Measurements from ENCODE around the gene MYLK2. TPM values are rescaled to one million over a fixed set of nuclear protein-coding genes. Genes with fewer than 3 reads are reported as not detected.

The MYLK2 gene
- total RNA-seq, 2 experiments from 2014 or later, result 0.67 to 0.69 TPM

GRCh38 chr20:31818376-31818908 is 714 bp upstream of the MYLK2 start:
- POLR2A ChIA-PET, result interaction anchor here (0.9 kb wide), 1 partner anchor 20 kb away, joined by 3 read pairs; no protein-coding TSS in a partner anchor
- H3K9me2 ChIP-seq (ENCODE audit: insufficient read depth, low read length), result no peaks in the 10 kb centered on the region
- no peak overlapping the region for H3K4me2 ChIP-seq (ENCODE audit: low read length)
- no peaks in the 10 kb centered on the region for H3K79me2 ChIP-seq (ENCODE audit: insufficient read depth, low read depth, low read length)
- no peak overlapping the region for H3K27ac ChIP-seq (ENCODE audit: low read depth, low read length, poor library complexity, severe bottlenecking)
- H2AFZ ChIP-seq (ENCODE audit: low read length), result no peak overlapping the region
- intact Hi-C loops (cut with micrococcal nuclease; ENCODE audit: unreplicated experiment), result no loop called here
- no peaks in the 10 kb centered on the region for H3K4me1 ChIP-seq (ENCODE audit: insufficient read depth, low read length, poor library complexity, severe bottlenecking)
- no peak overlapping the region for H3K4me3 ChIP-seq (ENCODE audit: low read depth, low read length, poor library complexity, severe bottlenecking)
- CTCF ChIA-PET (ENCODE audit: unreplicated experiment), result interaction anchor here (0.5 kb wide), 1 partner anchor 292 kb away, joined by 4 read pairs; no protein-coding TSS in a partner anchor
- no peaks in the 10 kb centered on the region for H3K36me3 ChIP-seq (ENCODE audit: insufficient read depth, low read length)
- BruUV-seq (replicated peaks), result no TSS peak
- no peaks in the 10 kb centered on the region for H3K9me3 ChIP-seq (ENCODE audit: low read length)
- TF ChIP-seq, protein P1, sequence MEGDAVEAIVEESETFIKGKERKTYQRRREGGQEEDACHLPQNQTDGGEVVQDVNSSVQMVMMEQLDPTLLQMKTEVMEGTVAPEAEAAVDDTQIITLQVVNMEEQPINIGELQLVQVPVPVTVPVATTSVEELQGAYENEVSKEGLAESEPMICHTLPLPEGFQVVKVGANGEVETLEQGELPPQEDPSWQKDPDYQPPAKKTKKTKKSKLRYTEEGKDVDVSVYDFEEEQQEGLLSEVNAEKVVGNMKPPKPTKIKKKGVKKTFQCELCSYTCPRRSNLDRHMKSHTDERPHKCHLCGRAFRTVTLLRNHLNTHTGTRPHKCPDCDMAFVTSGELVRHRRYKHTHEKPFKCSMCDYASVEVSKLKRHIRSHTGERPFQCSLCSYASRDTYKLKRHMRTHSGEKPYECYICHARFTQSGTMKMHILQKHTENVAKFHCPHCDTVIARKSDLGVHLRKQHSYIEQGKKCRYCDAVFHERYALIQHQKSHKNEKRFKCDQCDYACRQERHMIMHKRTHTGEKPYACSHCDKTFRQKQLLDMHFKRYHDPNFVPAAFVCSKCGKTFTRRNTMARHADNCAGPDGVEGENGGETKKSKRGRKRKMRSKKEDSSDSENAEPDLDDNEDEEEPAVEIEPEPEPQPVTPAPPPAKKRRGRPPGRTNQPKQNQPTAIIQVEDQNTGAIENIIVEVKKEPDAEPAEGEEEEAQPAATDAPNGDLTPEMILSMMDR (conservative IDR thresholded peaks at IDR 0.05; ENCODE audit: low read length), result no peak
- TF ChIP-seq EZH2phosphoT487 (IDR thresholded peaks at IDR 0.05; ENCODE audit: borderline replicate concordance, low read depth, low read length), result no peak
- no peaks in the 10 kb centered on the region for H4K20me1 ChIP-seq (ENCODE audit: insufficient read depth, low read length)
- no peak for DNase-seq (ENCODE audit: low spot score)

GRCh38 chr20:31820228-31820627 is 1.1 kb downstream of the MYLK2 start:
- POLR2A ChIA-PET, result no interaction called here
- TF ChIP-seq, protein P1 (conservative IDR thresholded peaks at IDR 0.05; ENCODE audit: low read length), result no peak
- no peak for TF ChIP-seq EZH2phosphoT487 (IDR thresholded peaks at IDR 0.05; ENCODE audit: borderline replicate concordance, low read depth, low read length)
- no peak overlapping the region for H3K27ac ChIP-seq (ENCODE audit: low read depth, low read length, poor library complexity, severe bottlenecking)
- no peak overlapping the region for H3K4me2 ChIP-seq (ENCODE audit: low read length)
- no peaks in the 10 kb centered on the region for H4K20me1 ChIP-seq (ENCODE audit: insufficient read depth, low read length)
- no peaks in the 10 kb centered on the region for H3K4me1 ChIP-seq (ENCODE audit: insufficient read depth, low read length, poor library complexity, severe bottlenecking)
- CTCF ChIA-PET (ENCODE audit: unreplicated experiment), result no interaction called here
- intact Hi-C loops (cut with micrococcal nuclease; ENCODE audit: unreplicated experiment), result loop anchor here (10.0 kb wide), 1 partner anchor 635 kb away; no protein-coding TSS in a partner anchor
- no peak overlapping the region for H2AFZ ChIP-seq (ENCODE audit: low read length)
- no peak overlapping the region for H3K4me3 ChIP-seq (ENCODE audit: low read depth, low read length, poor library complexity, severe bottlenecking)
- no peak for DNase-seq (ENCODE audit: low spot score)
- no TSS peak for BruUV-seq (replicated peaks)
- no peaks in the 10 kb centered on the region for H3K36me3 ChIP-seq (ENCODE audit: insufficient read depth, low read length)
- H3K79me2 ChIP-seq (ENCODE audit: insufficient read depth, low read depth, low read length), result no peaks in the 10 kb centered on the region
- no peaks in the 10 kb centered on the region for H3K9me2 ChIP-seq (ENCODE audit: insufficient read depth, low read length)
- H3K9me3 ChIP-seq (ENCODE audit: low read length), result no peaks in the 10 kb centered on the region

GRCh38 chr20:31821427-31821826 is 2.3 kb downstream of the MYLK2 start:
- TF ChIP-seq, protein P1 (conservative IDR thresholded peaks at IDR 0.05; ENCODE audit: low read length), result no peak
- no peak for TF ChIP-seq EZH2phosphoT487 (IDR thresholded peaks at IDR 0.05; ENCODE audit: borderline replicate concordance, low read depth, low read length)
- Histone ChIP-seq H3K9me2 (ENCODE audit: insufficient read depth, low read length) (no peaks in the 10 kb centered on the region), H3K4me1 (ENCODE audit: insufficient read depth, low read length, poor library complexity, severe bottlenecking) (no peaks in the 10 kb centered on the region), H2AFZ (ENCODE audit: low read length) (no peak overlapping the region), H3K4me2 (ENCODE audit: low read length) (no peak overlapping the region), H3K4me3 (ENCODE audit: low read depth, low read length, poor library complexity, severe bottlenecking) (no peak overlapping the region), H3K9me3 (ENCODE audit: low read length) (no peaks in the 10 kb centered on the region), H3K79me2 (ENCODE audit: insufficient read depth, low read depth, low read length) (no peaks in the 10 kb centered on the region), H4K20me1 (ENCODE audit: insufficient read depth, low read length) (no peaks in the 10 kb centered on the region), H3K36me3 (ENCODE audit: insufficient read depth, low read length) (no peaks in the 10 kb centered on the region), H3K27ac (ENCODE audit: low read depth, low read length, poor library complexity, severe bottlenecking) (no peak overlapping the region)
- no TSS peak for BruUV-seq (replicated peaks)
- ChIA-PET CTCF (ENCODE audit: unreplicated experiment) (no interaction called here), POLR2A (no interaction called here)
- DNase-seq (ENCODE audit: low spot score), result no peak
- intact Hi-C loops (cut with micrococcal nuclease; ENCODE audit: unreplicated experiment), result loop anchor here (10.0 kb wide), 1 partner anchor 633 kb away; no protein-coding TSS in a partner anchor
